Activated CD4-positive, alpha-beta T cell treated with anti-CD3 and anti-CD28 coated beads for 1 hour (primary cell): ENCODE measurements around the gene NEK11.
"Not testable (repeated sequence)": the region's sequence is repeated elsewhere in the genome, so short reads cannot be mapped to it uniquely, and the experiment has no call there.

Experiments
- DNase-seq: peaks from one replicate; pipeline ENCODE4 v3.0.0-alpha.2; 2020

NEK11 gene

GRCh38 chr3:131315162-131315561 is 288.5 kb downstream of the NEK11 start:
- no peak for DNase-seq

GRCh38 chr3:131317667-131318066 is 291.0 kb downstream of the NEK11 start:
- no peak for DNase-seq

GRCh38 chr3:131323014-131323413 is 296.3 kb downstream of the NEK11 start:
- DNase-seq, result no peak

- DNase-seq, result no peak
Observed at GRCh38 chr3:131323792-131324191, 297.1 kb downstream of the NEK11 start.

GRCh38 chr3:131324923-131325322 is 298.2 kb downstream of the NEK11 start:
- DNase-seq, result no peak

GRCh38 chr3:131326307-131326706 is 299.6 kb downstream of the NEK11 start:
- no peak for DNase-seq

- no peak for DNase-seq
Observed at GRCh38 chr3:131328721-131329120, 302.0 kb downstream of the NEK11 start.

- DNase-seq, result no peak
Observed at GRCh38 chr3:131329774-131330173, 303.1 kb downstream of the NEK11 start.

- DNase-seq, result not testable (repeated sequence)
Observed at GRCh38 chr3:131331456-131332085, 304.9 kb downstream of the NEK11 start.

- no peak for DNase-seq
Observed at GRCh38 chr3:131338948-131339640, 312.4 kb downstream of the NEK11 start.

- DNase-seq, result no peak
Observed at GRCh38 chr3:131341761-131342160, 315.1 kb downstream of the NEK11 start.

GRCh38 chr3:131348911-131349310 is 322.2 kb downstream of the NEK11 start:
- no peak for DNase-seq

GRCh38 chr3:131349454-131349853 is 322.8 kb downstream of the NEK11 start:
- DNase-seq, result no peak

GRCh38 chr3:131349946-131350347 is 323.3 kb downstream of the NEK11 start:
- no peak for DNase-seq

GRCh38 chr3:131350506-131350905 is 323.8 kb downstream of the NEK11 start:
- DNase-seq, result no peak

- no peak for DNase-seq
Observed at GRCh38 chr3:131353016-131353877, 326.6 kb downstream of the NEK11 start.

- no peak for DNase-seq
Observed at GRCh38 chr3:131353986-131354385, 327.3 kb downstream of the NEK11 start.

- no peak for DNase-seq
Observed at GRCh38 chr3:131356006-131356595, 329.4 kb downstream of the NEK11 start.

- DNase-seq, result no peak
Observed at GRCh38 chr3:131357275-131357674, 330.6 kb downstream of the NEK11 start.

- no peak for DNase-seq
Observed at GRCh38 chr3:131360191-131360755, 333.6 kb downstream of the NEK11 start.

GRCh38 chr3:131361066-131361463 is 334.4 kb downstream of the NEK11 start:
- not testable (repeated sequence) for DNase-seq

GRCh38 chr3:131361464-131362421 is 335.1 kb downstream of the NEK11 start:
- no peak for DNase-seq
